DMS53 treated with DMSO at 0.1 percent for 48 hours (cell line): ENCODE results near the gene BMP2K.
"Not testable (repeated sequence)": the region's sequence is repeated elsewhere in the genome, so short reads cannot be mapped to it uniquely, and the experiment has no call there.

Experiments
- DNase-seq: peaks from one replicate; lab custom pipeline; 2025; ENCODE audit not compliant: unreplicated experiment; lab: John Stamatoyannopoulos, UW

Gene BMP2K

GRCh38 chr4:78787392-78788006 lies 11.3 kb downstream of the BMP2K start:
- DNase-seq, result no peak

DNA sequence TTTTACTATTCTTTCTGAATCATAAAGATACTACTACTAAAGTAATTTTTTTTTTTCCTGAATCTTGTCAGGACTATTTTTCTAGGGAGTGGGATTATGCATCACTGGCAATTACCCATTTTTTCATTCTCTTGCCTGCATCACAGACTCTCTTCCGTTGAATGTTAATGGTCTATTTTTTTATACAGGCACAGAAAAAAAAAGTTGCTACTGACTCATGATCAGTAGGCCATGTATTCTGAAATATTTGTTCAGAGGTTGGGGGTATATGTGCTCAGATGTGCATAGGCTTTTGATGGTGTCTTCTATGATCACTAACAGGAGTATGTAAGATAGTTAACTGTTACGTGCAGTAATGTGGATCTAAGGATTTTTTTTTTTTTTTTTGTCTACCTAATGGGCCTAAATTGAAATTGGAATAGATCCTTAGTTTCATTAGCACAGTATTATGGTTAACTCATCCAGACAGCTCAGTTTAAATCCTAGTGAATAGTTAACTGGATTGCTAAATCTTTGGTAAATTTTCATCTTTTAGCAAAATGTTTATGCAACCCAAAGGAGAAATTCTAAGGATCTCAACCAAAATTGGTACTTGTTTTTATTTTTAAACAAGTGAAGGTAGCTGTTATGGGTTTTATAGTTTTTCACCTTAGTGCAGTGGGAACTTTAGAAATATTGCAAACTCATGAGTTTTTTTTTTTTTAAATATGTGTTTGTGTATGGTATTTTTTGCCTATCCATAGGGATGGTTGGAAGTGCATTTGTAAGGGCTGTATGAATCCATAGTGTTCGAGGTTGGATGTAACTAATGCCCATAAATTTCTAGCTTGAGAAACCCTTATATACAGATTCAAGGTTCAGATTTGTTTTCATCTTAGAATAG lies 12.1 kb downstream of the BMP2K start:
- DNase-seq, result no peak

DNA sequence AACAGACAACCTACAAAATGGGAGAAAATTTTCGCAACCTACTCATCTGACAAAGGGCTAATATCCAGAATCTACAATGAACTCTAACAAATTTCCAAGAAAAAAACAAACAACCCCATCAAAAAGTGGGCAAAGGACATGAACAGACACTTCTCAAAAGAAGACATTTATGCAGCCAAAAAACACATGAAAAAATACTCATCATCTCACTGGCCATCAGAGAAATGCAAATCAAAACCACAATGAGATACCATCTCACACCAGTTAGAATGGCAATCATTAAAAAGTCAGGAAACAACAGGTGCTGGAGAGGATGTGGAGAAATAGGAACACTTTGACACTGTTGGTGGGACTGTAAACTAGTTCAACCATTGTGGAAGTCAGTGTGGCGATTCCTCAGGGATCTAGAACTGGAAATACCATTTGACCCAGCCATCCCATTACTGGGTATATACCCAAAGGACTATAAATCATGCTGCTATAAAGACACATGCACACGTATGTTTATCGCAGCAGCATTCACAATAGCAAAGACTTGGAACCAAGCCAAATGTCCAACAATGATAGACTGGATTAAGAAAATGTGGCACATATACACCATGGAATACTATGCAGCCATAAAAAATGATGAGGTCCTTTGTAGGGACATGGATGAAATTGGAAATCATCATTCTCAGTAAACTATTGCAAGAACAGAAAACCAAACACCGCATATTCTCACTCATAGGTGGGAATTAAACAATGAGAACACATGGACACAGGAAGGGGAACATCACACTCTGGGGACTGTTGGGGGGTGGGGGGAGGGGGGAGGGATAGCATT lies 19.7 kb downstream of the BMP2K start:
- not testable (repeated sequence) for DNase-seq

DNA sequence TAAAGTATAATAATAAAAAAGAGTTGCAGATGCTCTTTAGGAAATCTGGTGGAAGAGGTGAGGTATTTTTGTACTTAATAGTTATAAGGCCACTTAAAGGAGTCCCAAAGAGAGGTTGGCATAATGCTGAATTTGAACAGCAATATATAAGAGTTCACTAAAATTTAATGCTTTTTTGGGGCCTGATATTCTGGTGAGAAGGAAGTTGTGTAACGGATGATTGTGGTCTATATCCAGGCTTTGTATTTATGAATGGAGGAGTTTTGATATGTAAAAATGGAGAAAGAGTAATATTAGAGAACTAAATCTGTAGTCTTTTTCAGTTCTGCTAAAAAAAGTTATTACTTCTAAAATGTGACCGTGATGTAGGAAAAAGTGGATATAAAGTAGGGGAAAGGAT lies 20.4 kb downstream of the BMP2K start:
- no peak for DNase-seq

DNA sequence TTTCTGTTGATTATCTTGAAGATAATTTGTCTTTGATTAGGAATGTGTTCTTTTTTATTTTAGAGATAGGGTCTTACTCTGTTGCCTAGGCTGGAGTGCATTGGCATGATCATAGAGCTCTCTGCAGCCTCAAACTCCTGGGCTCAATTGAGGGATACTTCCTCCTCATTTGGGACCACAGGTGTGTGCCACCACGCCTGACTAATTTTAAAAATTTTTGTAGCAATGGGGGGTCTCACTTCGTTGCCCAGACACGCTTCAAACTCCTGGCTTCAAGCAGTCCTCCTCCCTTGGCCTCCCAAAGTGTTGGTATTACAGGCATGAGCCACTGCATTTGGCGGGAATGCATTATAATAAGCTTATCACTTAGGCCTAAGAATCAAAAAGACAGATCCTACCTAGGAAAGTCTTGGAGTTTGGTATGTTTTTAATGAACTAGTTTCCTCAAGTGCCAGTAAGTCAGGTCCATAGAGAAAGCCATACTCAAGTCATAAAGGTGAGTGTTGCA lies 21.7 kb downstream of the BMP2K start:
- no peak for DNase-seq

GRCh38 chr4:78799551-78800495 lies 23.7 kb downstream of the BMP2K start:
- peak; percentile 31 for DNase-seq

GRCh38 chr4:78800965-78801364 lies 24.8 kb downstream of the BMP2K start:
- DNase-seq, result no peak

DNA sequence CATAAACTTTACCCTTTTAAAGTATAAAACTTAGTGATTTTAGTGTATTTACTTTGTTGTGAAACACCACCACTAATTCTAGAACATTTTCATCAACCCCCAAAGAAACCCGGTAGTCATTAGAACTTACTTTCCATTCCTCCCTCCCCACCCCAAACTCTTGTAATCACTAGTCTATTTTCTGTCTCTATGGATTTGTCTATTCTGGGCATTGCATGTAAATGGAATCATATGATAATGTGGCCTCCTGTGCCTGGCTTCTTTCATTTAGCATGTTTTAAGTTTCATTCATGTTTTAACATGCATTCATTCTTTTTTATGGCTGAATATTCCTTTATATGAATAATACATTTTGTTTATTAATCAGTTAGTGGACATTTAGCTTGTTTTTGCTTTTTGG lies 27.8 kb downstream of the BMP2K start:
- DNase-seq, result no peak

DNA sequence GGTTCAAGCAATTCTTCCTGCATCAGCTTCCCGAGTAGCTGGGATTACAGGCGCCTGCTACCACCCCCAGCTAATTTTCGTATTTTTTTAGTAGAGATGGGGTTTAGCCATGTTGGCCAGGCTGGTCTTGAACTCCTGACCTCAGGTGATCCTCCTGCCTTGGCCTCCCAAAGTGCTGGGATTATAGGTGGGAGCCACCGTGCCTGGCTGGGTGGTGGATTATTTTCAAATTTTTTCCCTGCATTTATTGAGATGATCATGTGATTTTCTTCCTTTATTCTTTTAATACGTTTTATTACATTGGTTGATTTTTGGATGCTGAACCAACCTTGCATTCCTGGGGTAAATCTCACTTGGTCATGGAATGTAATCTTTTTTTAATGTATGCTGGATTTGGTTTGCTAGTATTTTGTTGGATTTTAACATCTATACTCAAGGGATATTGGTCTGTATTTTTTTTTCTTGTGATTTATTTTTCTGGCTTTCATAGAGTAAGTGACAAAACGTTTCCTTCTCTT lies 30.9 kb downstream of the BMP2K start:
- no peak for DNase-seq

GRCh38 chr4:78809295-78809694 lies 33.1 kb downstream of the BMP2K start:
- no peak for DNase-seq

- no peak for DNase-seq
These were observed 34.0 kb downstream of the BMP2K start for GRCh38 chr4:78809928-78810835.

- no peak for DNase-seq
These were observed 34.9 kb downstream of the BMP2K start for GRCh38 chr4:78811034-78811433.

- no peak for DNase-seq
These were observed 42.5 kb downstream of the BMP2K start for GRCh38 chr4:78818530-78819079.

DNA sequence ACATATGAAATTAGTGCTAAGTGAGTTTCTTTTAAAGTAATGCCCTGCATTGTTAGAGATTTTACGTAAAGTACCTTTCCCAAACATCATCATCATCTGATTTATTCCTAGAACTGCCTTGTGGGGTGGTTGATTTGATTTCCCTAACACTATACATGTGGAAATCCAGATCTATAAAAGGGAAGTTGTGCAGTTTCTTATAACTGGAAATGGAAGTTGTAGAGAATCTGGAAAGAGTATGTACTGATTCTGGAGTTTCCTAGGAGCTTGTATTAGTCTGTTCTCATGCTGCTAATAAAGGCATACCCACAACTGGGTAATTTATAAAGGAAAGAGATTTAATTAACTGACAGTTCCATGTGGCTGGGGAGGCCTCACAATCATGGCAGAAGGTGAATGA lies 47.9 kb downstream of the BMP2K start:
- DNase-seq, result no peak

DNA sequence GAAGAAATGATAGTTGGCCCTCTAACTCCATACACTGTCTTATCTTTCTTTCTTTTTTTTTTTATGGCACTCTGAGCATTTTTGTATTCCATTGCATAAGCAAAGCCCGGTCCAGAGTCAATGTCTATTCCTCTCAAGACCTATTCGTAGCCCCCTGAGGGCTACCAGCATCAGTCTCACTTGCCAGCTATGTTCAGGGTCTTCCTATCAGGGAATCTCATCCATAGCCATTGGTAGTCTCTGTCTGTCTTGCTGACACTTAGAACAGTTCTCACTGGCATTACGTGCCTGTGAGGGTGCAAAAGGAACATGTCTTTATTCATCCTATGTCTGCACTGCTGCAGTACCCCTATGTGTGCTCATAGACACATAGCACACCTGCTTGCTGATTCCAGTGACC lies 51.0 kb downstream of the BMP2K start:
- DNase-seq, result no peak

- no peak for DNase-seq
These were observed 53.1 kb downstream of the BMP2K start for GRCh38 chr4:78829296-78829695.

- DNase-seq, result not testable (repeated sequence)
These were observed 63.5 kb downstream of the BMP2K start for GRCh38 chr4:78839676-78840075.

DNA sequence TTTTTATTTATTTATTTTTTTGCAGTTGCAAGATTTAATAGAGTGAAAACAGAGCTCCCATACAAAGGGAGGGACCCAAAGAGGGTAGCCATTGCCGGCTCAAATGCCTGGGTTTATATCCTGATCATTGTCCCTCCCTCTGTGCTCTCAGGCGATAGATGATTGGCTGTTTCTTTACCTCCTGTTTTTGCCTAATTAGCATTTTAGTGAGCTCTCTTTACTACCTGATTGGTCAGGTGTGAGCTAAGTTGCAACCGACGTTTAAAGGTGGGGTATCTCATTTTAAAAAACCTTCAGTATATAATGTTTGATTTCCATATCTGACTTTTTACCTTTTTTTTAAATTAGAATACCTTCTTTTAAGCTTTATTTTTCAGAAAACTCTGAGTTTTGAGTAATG lies 64.1 kb downstream of the BMP2K start:
- not testable (repeated sequence) for DNase-seq

DNA sequence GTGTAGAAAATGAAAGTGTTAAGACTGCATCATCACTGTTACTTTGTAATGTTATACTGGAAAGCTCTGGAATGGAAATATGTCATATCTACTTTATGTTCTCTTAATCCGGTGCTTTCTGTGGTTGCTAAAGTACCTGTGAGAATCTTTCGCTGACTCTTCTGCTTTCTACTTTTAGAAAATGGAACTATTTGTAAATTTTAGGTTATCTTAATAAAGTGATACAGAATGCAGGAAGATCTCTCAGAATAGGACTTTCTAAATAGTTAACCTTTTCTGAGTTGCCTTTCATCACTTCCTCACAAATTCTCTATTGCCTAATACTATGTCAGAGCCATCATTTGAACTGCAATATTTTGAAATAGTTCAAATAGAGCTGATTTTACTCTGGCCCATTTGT lies 69.3 kb downstream of the BMP2K start:
- no peak for DNase-seq
